SK-N-SH (cell line): ENCODE results near the gene TLX2.

ENCODE experiments used
- CTCF ChIP-seq: fragments of 200-600 bp; sonication (generic); IDR thresholded peaks from 2 replicates; pipeline ENCODE4 v1.6.1; 2017; ENCODE audit warnings: antibody characterized with exemption, mild to moderate bottlenecking, moderate library complexity
- GATA2 ChIP-seq: sonication (generic); formaldehyde crosslinking; IDR thresholded peaks from 2 replicates; pipeline ENCODE4 v1.5.0; 2020; ENCODE audit warnings: mild to moderate bottlenecking, missing genetic modification reagents
- POLR2AphosphoS5 ChIP-seq: IDR thresholded peaks from 2 replicates; pipeline ENCODE4 v1.6.1; 2012; ENCODE audit warnings: low read depth, low read length
- RXRA ChIP-seq: IDR thresholded peaks from 2 replicates; pipeline ENCODE4 v1.4.0; 2012; ENCODE audit warnings: low read depth, mild to moderate bottlenecking, borderline replicate concordance

- TF ChIP-seq CTCF (no peak), POLR2AphosphoS5 (no peak), RXRA (no peak), GATA2 (CRISPR knock-in tag) (no peak)
These were observed 10.9 kb downstream of the TLX2 start for GRCh38 chr2:74524955-74525716.
